ENCODE measurements around the gene GIMAP8. TPM values are rescaled to one million over a fixed set of nuclear protein-coding genes. Genes with fewer than 3 reads are reported as not detected.

GIMAP8 gene
- total RNA-seq, 1 donor from 2014 or later, result not detected

DNA sequence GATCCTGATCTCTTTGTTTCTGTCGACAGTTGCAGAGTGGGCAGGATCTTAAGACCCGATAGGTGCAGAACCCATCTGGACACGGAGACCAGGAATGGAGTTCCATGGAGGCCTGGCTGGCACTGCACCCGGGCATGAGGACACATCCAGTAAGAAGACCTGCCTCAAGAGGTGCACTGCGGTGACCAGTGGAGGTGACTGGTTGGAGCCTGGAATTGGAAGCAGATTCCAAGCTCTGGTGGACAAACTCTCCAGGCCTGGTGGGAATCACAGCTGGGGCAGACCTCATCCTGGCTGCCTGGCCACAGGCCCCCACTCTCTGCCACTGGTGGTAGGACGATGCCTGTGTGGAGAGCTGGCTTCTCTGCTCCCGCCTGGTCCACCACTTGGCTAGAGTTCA, 40.3 kb upstream of the GIMAP8 start:
- H3K27me3 Mint-ChIP-seq, result peaks cover 6% of the 10 kb centered on the region
- peaks cover 4% of the 10 kb centered on the region for H3K36me3 Mint-ChIP-seq (ENCODE audit: insufficient read depth)
- H3K4me3 Mint-ChIP-seq (ENCODE audit: low read depth), result no peak overlapping the region
- H3K9me3 Mint-ChIP-seq (ENCODE audit: low read depth), result no peaks in the 10 kb centered on the region
- TF ChIP-seq, protein P1, sequence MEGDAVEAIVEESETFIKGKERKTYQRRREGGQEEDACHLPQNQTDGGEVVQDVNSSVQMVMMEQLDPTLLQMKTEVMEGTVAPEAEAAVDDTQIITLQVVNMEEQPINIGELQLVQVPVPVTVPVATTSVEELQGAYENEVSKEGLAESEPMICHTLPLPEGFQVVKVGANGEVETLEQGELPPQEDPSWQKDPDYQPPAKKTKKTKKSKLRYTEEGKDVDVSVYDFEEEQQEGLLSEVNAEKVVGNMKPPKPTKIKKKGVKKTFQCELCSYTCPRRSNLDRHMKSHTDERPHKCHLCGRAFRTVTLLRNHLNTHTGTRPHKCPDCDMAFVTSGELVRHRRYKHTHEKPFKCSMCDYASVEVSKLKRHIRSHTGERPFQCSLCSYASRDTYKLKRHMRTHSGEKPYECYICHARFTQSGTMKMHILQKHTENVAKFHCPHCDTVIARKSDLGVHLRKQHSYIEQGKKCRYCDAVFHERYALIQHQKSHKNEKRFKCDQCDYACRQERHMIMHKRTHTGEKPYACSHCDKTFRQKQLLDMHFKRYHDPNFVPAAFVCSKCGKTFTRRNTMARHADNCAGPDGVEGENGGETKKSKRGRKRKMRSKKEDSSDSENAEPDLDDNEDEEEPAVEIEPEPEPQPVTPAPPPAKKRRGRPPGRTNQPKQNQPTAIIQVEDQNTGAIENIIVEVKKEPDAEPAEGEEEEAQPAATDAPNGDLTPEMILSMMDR (IDR thresholded peaks at IDR 0.05; ENCODE audit: unreplicated experiment), result no peak
- no peak for DNase-seq (ENCODE audit: low spot score, unreplicated experiment)
- H3K27ac Mint-ChIP-seq, result no peak overlapping the region
- H3K4me1 Mint-ChIP-seq (ENCODE audit: low read depth), result peaks cover 16% of the 10 kb centered on the region

DNA sequence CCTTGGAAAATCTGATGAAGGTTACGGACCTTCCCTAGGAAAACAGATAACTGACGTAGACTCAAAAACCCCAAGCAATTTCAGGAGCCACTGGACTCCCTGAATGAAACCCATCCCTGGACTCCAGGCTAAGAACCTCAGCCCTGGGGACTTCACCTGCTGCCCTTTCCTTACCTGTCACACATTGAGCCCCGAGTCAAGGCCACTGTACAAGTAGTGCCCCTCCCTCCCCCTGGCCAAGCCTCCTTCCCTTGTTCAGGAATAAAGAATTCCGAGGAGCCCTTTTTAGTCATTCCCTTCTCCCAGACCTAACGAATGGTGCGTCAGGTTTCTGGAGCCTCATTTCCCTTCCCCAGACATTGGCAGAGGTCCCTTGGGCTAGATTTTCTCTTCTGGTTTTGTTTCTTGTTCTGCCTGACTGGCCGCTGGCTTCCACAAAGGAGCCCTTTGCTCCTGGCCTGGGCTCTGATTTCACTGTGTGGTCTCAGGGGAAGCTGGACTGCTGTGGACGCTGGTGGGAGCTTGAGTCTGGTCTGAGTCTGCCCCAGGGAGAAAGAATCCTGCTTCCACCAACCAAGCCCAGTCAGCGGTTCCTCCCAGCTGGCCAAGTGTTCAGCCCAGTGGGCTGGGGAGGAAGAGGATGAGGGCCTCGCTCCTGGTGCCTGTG, 39.6 kb upstream of the GIMAP8 start:
- no peak overlapping the region for H3K4me3 Mint-ChIP-seq (ENCODE audit: low read depth)
- TF ChIP-seq, protein P1 (IDR thresholded peaks at IDR 0.05; ENCODE audit: unreplicated experiment), result no peak
- H3K36me3 Mint-ChIP-seq (ENCODE audit: insufficient read depth), result peaks cover 4% of the 10 kb centered on the region
- H3K27ac Mint-ChIP-seq, result peak overlapping the region; percentile 73
- H3K4me1 Mint-ChIP-seq (ENCODE audit: low read depth), result peaks cover 17% of the 10 kb centered on the region
- no peaks in the 10 kb centered on the region for H3K9me3 Mint-ChIP-seq (ENCODE audit: low read depth)
- peaks cover 6% of the 10 kb centered on the region for H3K27me3 Mint-ChIP-seq
- DNase-seq (ENCODE audit: low spot score, unreplicated experiment), result no peak

DNA sequence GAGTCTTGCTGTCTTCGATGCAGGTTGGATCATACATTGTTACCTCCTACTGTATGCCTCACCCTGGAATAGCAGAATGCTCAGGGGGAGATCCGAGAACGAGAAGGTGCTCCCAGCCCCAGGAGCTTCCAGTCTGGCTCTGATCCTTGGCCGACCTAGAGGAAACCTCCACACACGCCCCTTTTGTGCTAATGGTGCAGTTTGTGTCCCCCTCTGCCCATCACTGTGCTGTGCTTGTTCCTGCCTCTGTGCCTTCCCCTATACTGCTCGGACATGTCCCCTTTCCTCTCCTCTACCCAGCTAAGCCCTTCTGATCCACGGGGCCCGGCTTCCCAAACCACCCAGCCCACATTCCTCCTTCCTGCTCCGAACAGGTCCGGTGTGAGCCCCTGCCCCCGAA, 38.8 kb upstream of the GIMAP8 start:
- Mint-ChIP-seq H3K27ac (no peak overlapping the region), H3K36me3 (ENCODE audit: insufficient read depth) (peaks cover 4% of the 10 kb centered on the region), H3K9me3 (ENCODE audit: low read depth) (no peaks in the 10 kb centered on the region), H3K4me1 (ENCODE audit: low read depth) (peaks cover 10% of the 10 kb centered on the region), H3K27me3 (peaks cover 6% of the 10 kb centered on the region), H3K4me3 (ENCODE audit: low read depth) (no peak overlapping the region)
- DNase-seq (ENCODE audit: low spot score, unreplicated experiment), result no peak
- TF ChIP-seq, protein P1 (IDR thresholded peaks at IDR 0.05; ENCODE audit: unreplicated experiment), result no peak

DNA sequence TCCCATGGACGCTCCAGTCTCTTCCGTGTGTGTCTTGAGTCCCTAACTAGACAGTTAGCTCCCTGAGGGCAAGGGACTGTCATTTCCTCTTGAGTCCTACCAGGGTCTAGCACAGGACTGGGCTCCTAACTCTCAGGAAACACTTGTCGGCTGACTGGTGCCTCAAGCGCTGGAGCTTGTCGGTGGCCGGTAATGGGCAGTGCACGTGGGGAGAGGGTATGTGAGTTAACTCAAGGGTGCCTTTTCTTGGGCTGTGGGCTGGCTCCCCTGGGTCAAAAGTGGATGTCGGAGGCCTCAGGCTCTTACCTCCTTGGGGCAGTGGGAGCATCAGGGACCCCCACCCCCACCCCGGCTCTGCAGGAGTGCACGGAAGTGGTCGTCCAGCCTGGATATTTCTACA, 38.4 kb upstream of the GIMAP8 start:
- DNase-seq (ENCODE audit: low spot score, unreplicated experiment), result no peak
- H3K4me1 Mint-ChIP-seq (ENCODE audit: low read depth), result peaks cover 6% of the 10 kb centered on the region
- no peak overlapping the region for H3K4me3 Mint-ChIP-seq (ENCODE audit: low read depth)
- no peaks in the 10 kb centered on the region for H3K9me3 Mint-ChIP-seq (ENCODE audit: low read depth)
- no peak overlapping the region for H3K27ac Mint-ChIP-seq
- peaks cover 3% of the 10 kb centered on the region for H3K36me3 Mint-ChIP-seq (ENCODE audit: insufficient read depth)
- TF ChIP-seq, protein P1 (IDR thresholded peaks at IDR 0.05; ENCODE audit: unreplicated experiment), result no peak
- peaks cover 6% of the 10 kb centered on the region for H3K27me3 Mint-ChIP-seq

DNA sequence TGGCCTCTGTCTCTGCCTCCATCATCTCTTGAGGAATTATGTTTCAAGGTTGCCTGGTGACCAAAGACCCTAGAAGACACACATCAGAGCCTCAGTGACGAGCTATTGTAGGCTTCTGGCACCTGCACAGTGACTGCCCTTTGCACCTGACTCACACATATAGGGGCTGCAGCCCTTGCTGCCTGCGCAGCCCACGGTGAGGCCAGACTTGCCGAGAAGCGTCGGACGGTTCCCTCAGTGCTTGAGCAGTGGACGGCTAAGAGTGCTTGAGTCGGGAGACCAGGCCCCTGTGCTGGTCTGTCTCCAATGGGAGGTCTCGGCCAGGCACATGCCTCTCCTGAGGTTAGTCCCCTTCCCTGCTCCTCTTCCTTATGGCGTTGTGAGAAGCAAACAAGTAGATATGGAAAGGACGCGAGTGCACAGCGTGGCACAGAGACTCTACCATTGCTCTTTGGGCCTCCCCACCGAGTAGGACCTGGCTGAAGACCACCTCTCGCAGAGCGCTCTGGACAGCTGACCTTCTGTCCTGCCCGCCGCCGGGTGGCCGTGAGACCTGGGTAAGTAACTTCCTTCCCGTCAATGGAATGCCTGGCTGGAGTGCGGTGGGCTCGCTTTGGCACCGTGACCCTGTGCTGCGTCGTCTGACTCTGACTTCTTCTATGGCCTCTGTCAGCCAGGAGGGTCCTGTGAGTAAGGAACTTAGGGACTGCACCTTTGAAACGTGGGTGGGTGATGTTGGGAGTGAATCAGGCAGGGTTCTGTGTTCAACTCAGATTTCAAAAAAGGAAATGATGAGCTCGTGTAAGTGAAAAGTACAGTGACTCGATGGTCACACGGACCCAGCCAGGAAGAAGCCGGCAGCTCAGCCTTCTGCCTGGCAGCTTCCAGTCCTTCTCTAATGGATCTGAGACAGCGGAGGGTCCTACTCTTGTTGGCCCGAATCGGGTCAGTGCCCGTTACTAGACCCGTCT, 37.6 kb upstream of the GIMAP8 start:
- Mint-ChIP-seq H3K9me3 (ENCODE audit: low read depth) (no peaks in the 10 kb centered on the region), H3K27me3 (peaks cover 6% of the 10 kb centered on the region), H3K4me3 (ENCODE audit: low read depth) (no peak overlapping the region), H3K4me1 (ENCODE audit: low read depth) (peaks cover 5% of the 10 kb centered on the region), H3K36me3 (ENCODE audit: insufficient read depth) (peaks cover 1% of the 10 kb centered on the region), H3K27ac (peak overlapping the region; percentile 43)
- DNase-seq (ENCODE audit: low spot score, unreplicated experiment), result no peak
- TF ChIP-seq, protein P1 (IDR thresholded peaks at IDR 0.05; ENCODE audit: unreplicated experiment), result no peak

Measured in progenitor cell of endocrine pancreas (in vitro differentiated cells).